GM19025 (cell line): Measurements from ENCODE around the gene TRABD2B.
A peak's percentile ranks its signal among the peaks of the same experiment; 100 is the strongest.

ENCODE experiments used
- ATAC-seq: cut with Tn5 transposase; IDR thresholded peaks from one replicate; pipeline ENCODE4 v1.9.1; 2021; ENCODE audit warnings: mild to moderate bottlenecking, low read depth, moderate library complexity; ENCODE audit not compliant: unreplicated experiment

TRABD2B gene

DNA sequence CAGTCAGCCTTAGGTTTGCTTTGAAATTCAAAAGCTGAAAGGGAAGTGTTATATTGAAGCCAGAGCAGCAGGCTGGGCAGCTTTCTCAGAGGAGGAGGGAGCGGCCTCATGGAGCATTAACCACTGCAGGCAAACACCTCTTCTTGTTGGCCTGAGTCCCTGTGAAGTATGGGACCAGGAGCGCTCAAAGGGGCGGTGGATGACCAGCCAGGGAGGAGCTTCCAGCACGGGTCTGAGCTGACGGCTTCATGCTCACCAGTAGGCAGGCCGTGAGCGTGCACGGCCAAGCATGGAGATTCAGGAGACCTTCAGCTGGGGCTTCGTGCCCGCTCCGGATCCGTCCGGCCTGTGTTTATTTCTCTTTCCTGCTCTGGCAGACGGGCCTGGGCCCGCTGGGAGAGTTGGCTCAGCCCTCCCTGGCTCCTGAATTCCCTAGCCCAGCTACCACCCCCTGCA, 245.2 kb downstream of the TRABD2B start:
- ATAC-seq: no peak

DNA sequence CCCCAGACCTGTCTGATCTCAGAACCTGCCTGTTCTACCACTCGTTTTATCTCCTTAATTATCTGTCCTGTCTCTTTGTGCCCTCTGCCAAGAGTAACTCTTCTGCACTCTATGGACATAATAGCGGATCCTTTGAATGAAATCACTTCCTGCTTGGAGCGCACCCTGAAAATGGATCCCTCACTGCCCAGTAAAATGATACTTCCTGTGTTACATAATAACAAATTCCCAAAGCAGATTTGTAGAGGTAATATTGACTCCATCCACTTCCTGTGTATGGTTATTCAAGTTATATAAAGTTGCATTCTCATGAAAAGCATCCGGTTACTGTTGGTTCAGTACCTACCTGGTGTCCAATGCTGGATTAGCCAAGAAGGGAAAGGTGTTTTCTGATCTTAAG, 246.0 kb downstream of the TRABD2B start:
- ATAC-seq: no peak

DNA sequence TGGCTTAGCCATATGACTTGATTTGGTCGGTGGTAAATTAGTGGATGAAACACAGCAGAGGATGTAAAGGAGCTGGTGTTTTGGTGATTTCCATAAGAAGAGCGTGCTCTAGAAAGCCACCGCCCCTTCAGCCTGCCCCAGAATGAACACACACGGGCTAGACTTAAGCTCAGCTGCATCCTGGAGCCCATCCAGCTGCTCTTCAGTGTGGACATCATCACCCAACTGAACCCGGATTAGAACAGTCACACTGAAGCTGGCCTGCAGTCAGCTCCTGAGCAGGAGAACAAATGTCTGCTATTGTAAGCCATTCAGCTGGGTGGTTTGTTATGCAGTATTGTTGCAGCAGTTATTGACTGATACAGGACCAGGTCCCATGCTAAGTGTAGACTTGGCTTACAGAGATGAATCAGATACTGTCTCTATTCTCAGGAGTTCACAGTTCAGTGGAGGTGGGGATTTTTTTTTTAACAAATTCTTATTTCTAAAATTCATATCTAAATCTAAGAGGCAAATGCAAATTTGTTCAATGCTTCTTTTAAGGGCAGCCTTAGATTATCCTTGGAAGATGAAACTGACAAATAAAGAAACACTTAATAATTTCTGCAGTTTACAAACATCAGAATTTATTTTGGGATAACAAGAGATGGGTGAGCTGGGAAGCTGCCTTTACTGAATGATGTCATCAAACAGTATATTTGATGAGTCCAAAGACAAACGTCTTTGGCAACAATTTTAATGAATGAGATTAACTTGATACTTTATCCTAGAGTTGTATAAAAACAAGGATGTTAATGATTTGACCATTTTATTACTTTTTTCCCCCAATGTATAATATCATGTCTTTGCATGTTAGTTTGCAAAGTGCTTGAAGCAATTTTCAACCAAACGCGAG, 251.2 kb downstream of the TRABD2B start:
- no peak for ATAC-seq

DNA sequence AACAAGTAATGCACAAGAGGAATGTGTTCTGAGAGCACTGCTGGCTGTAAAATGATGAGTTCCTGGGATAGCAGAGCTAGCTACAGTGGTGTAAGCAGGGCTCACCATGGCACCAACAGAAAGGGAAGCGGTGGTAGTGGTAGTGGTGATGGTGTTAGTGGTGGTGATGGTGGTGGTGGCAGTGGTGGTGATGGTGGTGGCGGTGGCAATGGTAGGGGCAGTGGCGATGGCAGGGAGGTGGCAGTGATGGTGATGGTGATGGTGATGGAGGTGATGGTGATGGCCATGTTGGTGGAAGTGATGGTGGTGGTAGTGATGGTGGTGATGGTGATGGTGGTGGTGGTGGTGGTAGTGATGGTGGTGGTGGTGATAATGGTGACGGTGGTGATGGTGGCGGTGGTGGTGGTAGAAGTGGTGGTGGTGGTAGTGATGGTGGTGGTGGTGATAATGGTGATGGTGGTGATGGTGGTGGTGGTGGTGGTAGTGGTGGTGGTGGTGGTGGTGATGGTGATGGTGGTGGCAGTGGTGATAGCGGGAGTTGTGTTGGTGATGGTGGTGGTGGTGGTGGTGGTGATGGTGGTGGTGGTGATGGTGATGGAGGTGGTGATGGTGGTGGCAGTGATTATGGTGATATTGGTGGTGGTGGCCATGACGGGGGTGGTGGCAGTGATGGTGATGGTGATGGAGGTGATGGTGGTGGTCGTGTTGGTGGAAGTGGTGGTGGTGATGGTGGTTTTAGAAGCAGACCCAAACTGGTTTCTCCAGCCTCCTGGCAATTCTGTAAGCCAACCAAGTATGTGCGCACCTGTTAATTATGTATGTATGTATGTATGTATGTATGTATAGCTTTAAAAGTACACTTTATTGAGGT, 254.1 kb downstream of the TRABD2B start:
- ATAC-seq: no peak

DNA sequence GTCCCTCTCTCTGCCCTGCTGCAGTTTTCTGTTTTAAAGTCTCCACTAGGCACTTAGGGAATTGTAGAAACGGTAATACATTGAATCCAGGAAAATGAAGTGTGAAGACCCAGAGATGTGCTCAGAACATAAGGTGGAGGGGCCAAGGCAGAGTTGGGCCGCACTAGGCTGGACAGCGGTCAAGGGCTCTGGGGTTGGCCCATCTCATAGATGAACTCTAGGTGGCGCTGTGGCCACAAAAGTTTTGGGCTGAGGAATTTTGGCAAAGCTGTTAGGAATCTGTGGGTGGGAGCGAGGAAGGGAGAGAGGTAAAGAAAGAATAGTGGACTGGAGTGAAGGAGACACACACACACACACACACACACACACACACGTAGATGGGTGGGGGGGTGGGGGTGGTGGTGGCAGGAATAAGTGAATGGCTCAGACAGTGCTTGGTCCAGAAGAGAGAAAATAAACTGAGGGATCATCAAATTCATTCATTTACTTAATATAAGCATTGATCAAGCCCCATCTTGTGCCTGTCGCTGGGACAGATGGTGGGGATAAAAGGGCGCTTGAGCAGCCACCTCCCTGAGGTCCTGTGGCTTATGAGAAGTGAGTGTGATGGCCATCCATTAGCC, 258.5 kb downstream of the TRABD2B start:
- ATAC-seq: no peak

DNA sequence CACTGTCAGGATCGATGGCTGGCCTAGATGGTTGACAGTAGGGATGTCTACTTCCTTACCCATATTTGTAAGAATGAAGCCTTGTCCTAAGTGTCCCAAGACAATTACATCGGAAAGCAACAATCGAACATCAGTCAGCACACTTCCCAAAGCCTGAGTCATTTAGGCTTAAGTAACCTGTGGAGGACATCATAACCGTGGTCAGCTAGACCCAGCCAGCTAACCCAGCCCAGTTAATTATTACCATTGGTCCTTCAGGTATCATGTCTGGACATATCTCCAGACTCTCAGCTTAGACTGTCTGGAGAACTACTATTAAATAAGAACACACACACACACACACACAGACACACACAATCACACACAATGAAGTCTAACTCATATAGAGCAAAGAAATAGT, 264.7 kb downstream of the TRABD2B start:
- ATAC-seq: no peak

DNA sequence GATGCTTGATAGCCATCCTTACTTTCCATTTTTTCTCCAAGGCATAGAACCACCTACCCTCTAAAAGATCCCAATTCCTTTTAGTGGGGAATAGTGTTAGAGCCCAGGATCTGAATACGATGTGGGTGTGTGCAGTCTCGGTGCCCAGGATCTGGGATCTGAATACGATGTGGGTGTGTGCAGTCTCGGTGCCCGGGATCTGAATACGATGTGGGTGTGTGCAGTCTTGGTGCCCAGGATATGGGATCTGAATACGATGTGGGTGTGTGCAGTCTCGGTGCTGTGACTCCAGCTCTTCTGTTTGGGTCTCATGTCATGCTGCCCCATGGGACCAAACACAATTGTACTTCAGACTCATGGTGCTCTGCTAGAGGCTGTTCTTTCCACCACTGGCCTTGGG, 265.5 kb downstream of the TRABD2B start:
- ATAC-seq: no peak

DNA sequence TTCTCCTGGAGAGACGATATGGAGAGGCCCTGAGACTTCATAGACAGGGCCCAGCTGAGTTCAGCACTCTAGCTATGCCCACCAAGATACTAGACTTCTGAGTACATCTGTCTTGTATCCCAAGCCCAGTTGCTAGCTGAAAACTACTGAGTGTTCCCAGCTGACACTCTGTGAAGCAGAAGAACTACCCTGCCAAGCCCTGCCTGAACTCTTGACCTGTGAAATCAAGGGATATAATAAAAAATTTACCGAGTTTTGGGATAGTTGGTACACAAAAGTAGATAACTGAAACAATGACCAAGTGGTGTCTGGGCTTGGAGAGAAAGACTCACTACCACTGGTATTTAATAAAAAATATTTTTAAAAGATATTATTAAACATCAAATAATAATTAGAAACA, 267.5 kb downstream of the TRABD2B start:
- ATAC-seq: no peak

DNA sequence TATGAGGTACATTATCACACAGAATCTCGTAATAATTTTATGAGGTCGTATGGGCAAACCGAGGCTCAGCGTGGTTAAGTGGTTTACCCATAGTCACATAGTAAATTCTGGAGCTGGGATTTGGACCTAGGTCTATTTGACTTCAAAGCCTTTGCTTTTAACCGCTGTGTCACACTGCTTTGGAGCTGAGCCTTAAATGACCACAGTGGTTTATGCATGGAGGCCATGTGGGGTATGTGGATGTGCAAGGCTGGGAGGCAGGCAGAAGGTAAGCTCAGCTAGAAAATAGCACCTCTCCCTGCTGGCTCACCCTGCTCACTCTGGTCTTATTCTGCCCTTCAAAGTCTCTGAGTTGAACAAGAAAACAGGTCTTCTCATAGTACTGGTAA, 269.5 kb downstream of the TRABD2B start:
- ATAC-seq: no peak

DNA sequence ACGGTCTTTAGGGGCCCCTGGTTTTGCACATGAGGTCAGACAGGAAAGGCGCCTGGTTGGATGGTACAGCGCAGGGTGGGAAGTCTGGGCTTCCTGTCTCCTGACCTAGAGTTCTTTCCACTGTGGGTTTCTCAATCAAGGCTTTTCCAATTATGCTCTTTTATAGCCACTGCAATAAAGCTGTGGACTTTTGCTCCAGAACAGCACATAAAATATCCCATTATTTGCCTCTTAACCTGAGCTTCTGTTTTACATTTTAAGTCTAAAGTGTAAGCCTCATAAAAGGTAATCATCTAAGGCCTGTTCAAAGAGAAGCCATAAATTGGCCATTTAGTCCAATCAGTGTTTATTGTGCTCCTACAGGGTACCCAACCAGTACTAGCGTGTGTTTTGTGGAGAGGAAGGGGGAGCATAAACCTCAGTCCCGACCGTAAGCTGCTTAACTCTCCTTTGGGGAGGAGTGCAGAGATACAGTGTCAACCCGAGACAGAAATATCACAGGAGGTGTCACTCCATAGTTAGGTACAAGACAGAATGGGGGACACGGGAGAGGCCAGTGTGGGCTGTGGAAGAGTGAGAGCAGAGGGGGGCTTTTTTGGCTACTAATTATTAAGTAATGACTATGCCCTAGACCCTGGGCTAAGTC, 270.0 kb downstream of the TRABD2B start:
- ATAC-seq: no peak

DNA sequence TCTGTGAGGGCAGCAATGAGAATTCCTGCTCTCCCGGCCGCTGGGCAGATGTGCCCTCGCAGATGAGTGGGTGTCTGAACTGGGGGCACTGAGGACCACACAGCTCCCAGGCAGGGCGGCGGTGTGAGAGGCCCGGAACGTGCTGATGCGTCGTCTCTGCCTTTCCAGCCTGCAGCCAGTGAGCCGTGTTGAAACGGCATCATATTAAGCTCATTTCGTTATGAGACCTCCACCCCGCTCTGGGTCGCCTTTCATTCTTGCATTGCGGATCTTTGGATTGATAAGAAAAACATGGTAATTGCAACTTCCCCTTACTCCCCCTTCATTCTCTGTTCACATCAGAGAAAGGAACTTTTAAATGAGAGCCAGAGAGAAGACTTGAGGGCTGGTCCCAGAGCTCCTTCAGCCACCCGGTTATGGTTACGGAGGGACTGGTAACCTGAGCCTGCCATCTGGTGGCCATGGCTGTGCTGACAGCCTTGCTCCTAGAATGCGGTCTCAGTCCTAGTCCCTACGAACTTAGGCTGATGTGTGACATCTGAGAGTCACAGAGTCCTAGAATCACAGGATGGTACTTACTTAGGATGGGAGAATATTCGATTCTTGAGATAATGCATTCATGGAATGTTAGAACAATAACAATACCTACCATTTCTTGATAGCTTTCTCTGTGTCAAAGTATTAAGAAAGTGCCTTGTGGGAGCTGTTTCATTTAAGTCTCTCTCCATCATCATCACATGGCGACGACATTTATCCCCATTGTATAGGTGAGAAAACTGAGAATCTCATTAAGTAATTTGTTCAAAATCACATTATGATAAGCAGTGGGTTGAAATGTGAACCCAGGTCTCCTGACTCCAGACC, 271.0 kb downstream of the TRABD2B start:
- ATAC-seq: peak; percentile 71

DNA sequence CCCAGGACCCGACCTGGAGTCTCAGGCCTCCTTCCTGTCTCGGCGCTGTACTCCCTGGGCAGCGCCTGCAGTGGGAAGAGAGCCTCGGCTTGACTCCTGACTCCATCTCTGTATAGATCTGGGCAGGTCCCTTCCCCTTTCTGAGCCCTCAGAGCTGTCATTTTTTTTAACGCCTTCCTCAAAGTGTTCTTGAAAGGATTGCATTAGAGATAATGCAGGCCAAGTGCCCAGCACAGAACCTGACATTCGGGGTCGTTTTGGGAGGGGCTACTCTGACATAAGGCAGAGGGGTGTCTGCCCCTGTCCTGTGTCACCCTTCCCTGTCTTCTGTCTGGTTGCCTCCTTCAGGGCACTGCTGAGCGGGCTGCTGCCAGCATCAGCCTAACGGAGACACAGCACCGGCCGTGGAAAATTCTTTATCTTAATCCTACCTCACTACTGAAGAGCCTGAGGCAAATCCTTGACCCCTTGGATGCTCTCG, 271.6 kb downstream of the TRABD2B start:
- ATAC-seq: no peak

DNA sequence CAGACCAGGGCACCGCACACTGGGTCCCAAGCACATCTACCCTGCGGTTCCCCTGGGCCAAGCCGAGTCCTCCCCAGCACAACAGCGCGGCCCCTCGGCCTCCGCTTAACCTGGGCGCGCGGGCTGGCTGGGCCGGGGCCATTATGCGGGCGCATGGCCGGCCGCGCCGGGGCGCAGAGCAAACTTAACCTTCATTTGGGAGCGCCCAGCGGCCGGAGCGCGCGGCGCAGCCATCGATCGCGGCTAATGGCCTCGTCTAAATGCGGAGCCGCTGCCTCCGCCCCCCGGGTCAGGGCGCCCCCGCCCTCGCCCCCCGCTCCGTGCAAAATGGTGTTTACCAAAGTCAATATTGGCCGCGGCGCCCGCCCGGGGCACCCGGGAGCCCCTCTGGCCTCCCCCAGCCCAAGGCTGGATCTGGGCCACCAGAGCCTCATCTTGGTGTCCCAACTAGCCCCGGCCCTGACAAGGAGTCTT, 272.1 kb downstream of the TRABD2B start:
- ATAC-seq: no peak

DNA sequence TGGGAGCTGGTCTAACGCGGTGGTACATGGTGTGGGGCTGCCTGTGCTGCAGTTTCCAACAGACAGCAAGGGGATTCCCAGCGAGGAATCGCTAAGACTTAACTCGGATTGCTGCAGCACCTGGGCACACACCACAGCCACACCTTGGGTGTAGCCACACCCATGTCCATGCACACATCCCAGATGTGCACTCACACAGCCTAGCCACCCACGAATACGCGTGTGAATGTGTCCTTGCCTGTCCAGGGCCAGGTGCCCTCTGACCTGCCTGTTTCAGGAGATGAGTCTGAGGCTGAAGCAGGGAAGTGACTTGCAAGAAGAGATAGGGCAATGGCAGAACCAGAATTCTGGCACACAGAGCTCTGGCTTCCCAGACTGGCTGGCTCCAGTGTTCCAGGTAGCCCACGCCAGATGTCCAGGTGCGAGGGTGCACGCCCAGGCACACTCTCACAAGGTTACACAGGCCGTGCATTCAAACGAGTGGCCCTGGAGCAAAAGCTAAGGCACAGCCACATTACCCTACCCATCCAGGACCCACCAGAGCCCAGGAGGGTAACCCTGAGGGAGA, 272.7 kb downstream of the TRABD2B start:
- ATAC-seq: no peak

DNA sequence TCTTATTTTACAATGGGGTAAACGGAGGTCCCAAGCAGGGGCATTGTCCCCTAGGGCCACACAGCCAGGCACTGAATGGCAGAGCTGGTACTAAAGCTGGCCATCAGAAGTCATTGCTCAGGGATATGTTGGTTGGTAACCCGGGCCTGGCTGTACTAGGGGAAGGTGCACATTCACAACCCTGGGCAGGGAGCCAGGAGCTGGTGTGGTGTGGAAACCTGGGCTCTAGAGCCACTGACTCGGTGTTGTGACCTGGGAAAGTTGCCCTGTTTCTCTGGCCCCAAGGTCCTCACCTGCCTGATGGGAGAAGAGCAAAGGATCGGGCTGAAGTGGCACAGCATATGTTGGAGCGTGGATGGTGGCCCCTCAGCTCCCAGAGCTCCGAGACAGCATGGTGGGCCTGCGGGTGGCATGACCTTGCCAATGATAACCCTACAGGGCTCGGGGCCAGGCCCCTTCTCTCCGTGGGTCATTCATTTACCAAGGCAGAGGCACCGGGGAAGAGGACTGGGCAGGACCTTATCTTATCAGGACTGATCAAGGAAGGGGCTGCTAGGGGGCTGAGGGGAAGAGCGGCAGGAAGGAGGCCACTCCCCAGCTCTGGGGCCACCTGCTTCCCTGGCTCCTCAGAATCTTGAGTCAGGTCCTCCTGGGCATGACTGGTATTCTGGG, 274.1 kb downstream of the TRABD2B start:
- no peak for ATAC-seq

DNA sequence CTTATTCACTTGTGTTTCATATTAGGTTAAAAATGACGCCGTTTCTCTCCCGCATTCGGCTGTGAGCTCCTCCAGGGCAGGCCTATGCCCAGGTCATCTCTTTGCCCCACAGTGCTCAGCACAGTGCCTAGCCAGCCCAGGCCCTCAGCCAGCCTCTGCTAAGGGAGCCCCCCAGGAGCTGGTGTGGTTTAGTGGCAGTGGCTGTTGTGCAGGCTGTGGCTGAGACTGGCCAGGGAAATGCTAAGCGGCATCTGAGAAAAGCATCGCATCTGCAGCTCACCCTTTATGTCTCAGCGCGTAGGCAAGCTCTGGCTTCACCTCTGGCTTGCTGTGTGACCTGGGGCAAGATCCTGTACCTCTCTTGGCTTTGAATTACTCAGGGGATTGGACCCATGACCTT, 275.1 kb downstream of the TRABD2B start:
- ATAC-seq: no peak

DNA sequence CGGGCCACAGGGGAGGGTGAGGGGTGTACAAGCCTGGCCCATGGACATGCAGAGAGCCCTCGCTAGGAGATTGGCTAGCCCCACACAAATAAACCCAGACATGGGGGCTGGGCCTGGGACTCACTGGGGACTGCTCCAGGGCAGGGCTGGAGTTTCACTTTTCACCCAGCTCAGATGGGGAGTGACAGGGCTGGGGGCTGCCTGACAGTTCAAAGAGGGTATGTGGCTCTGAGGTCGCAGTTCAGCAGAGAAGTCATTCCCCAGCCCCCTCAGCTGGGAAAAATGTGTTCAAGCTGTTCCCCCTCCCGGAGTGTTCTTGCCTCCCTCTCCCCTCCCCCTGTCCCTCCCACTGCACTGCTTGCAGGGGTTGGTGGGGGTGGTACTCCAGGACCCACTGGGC, 277.1 kb downstream of the TRABD2B start:
- ATAC-seq: no peak

DNA sequence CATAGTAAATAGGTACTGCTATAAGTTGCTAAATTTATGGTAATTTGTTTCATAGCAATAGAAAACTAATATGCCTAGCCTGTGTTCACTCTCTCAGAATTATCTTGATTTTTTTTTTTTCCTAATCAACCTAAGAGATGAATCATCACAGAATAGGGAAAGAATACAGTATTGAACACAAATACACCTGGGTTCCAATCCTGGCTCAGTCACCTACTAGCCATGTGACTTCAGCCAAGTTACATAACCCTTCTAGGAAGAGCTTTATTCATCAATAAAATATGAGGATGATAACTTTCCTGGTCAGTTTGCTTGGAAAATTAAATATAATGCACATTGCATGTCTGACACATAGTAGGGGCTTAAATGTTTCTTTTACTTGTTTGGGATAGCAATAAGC, 279.8 kb downstream of the TRABD2B start:
- no peak for ATAC-seq
